KOPT-K1 (cell line): ENCODE results near the gene RFLNA.

Source experiments
- H3K27ac ChIP-seq: fragments of 200-600 bp; sonication (generic); 2 replicates; pipeline ENCODE4 v1.5.1; 2016; ENCODE audit warnings: antibody characterized with exemption, mild to moderate bottlenecking, low read depth, low read length; ENCODE audit not compliant: poor library complexity, severe bottlenecking
- H3K36me3 ChIP-seq: fragments of 200-600 bp; sonication (generic); 2 replicates; pipeline ENCODE4 v1.5.1; 2017; ENCODE audit warnings: antibody characterized with exemption, mild to moderate bottlenecking, low read length, moderate library complexity; ENCODE audit not compliant: insufficient read depth
- H3K9me3 ChIP-seq: fragments of 200-600 bp; sonication (generic); 2 replicates; pipeline ENCODE4 v1.5.1; 2017; ENCODE audit warnings: antibody characterized with exemption, low read length, mild to moderate bottlenecking; ENCODE audit not compliant: insufficient read depth, poor library complexity, severe bottlenecking

RFLNA gene

GRCh38 chr12:124305776-124306685 is 11.1 kb downstream of the RFLNA start:
- Histone ChIP-seq H3K36me3 (no peaks in the 10 kb centered on the region), H3K27ac (no peak overlapping the region), H3K9me3 (no peaks in the 10 kb centered on the region)

DNA sequence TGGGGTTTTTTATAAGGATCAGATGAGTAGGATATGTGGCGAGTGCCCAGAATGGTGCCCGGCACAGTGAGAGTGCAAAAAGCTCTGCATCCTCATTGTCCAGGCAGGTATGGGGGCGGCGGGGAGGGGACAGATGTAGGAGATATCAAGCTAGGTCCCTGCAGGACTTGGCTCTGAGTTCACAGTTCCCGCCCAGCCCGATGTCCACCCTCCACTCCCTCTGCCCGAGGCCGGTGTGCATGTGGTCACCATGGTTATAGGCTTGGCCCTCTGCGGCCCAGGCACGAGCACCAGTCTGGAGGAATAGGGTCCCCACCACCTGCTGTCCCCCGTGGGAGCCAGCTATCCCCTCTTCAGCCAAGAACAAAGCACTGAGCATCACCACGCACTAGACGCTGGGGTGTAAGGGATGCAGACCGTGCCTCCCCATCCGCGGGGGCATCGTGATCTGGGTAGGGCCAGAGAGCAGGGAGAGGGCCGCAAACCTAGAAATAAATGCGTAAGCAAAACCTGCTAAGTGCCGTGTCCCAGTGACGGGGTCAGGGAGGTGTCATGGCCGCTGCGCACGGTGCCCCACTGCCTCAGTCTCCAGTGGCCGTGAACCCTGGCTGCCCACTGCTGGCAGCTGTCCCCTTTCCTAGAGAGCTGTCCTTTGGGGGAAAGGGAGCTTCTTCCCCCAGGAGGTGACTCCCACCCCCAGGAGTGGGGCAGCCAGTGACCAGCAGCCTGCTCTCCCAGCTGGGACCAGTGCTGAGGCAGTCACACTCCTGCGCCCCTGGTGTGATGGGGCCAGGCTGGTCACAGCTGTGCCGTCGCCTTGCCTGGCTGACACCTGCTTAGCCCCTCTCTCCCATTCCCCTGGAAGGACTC is 12.0 kb downstream of the RFLNA start:
- Histone ChIP-seq H3K27ac (no peak overlapping the region), H3K36me3 (no peaks in the 10 kb centered on the region), H3K9me3 (no peaks in the 10 kb centered on the region)

- H3K36me3 ChIP-seq, result no peaks in the 10 kb centered on the region
- no peak overlapping the region for H3K27ac ChIP-seq
- no peaks in the 10 kb centered on the region for H3K9me3 ChIP-seq
Observed at GRCh38 chr12:124307556-124307825, 12.6 kb downstream of the RFLNA start.

DNA sequence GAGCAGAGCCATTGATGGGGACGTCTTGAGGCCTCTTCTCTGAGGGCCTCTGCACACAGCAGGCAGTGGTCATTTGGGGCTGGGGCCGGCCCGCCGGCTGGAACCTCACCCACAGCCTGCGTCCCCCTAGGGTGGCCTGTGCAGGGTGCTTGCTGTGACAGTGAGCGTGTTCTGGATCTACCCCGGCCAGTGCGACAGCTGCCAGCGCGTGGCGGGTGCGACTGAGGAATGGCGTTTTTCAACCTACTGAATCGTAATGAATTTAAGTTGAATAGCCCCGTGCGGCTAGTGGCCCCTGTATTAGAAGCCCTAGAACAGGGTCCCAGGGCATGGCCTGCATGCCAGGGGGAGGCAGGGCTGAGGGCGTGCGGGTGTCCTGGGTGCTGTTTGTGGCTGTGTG is 13.8 kb downstream of the RFLNA start:
- Histone ChIP-seq H3K27ac (no peak overlapping the region), H3K36me3 (no peaks in the 10 kb centered on the region), H3K9me3 (no peaks in the 10 kb centered on the region)

DNA sequence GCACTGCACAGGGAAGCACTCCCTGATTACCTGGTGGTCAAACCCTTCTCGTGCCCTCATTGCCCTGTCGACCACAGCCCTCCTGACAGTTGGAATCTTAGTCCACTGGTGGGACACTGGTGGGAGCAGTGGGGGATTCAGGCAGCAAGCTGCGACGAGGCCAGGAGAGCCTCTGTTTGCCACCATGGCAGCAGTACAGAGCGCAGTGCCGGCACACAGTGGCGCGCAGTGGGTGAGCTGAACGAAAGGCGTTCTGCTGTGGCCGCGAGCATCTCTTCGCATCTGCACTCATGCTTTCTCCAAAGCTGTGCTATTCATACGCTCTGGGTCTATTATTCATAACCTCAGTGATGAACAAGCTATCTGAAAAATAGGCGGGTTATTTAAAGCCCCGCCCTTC is 14.3 kb downstream of the RFLNA start:
- Histone ChIP-seq H3K9me3 (no peaks in the 10 kb centered on the region), H3K36me3 (no peaks in the 10 kb centered on the region), H3K27ac (no peak overlapping the region)

DNA sequence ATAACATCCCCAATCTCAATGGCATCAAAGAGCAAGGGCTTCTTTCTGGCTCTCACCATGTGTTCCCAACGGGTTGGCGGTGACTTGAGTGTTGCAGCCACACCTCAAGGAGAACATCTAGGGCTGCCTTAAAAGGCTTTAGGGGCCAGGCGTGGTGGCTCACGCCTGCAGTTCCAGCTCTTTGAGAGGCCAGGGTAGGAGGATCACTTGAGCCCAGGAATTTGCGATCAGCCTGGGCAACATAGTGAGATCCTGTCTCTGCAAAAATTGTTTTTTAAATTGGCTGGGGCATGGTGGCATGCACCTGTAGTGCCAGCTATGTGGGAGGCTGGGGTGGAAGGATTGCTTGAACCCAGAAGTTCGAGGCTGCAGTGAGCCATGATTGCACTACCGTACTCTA is 14.9 kb downstream of the RFLNA start:
- Histone ChIP-seq H3K36me3 (no peaks in the 10 kb centered on the region), H3K9me3 (no peaks in the 10 kb centered on the region), H3K27ac (no peak overlapping the region)

- Histone ChIP-seq H3K36me3 (no peaks in the 10 kb centered on the region), H3K27ac (no peak overlapping the region), H3K9me3 (no peaks in the 10 kb centered on the region)
Observed at GRCh38 chr12:124310178-124310577, 15.3 kb downstream of the RFLNA start.

DNA sequence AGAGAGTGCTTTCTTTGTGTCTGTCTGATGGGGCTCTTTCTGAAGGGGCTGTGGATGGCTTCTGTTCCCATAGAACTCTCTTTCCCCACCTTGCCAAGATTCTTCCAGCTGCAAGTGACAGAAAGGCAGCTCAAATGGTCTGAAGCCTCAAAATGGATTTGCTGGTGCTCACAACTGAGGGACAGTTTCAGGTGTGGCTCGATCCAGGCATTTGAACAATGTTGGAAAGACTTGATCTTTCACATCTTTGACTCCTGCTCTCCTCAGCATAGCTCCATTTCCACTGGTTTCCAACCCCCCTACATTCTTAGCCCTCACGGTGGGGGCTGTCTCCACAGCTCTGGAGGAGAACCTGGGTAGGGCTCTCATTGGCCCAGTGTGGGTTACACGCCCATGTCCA is 15.9 kb downstream of the RFLNA start:
- H3K9me3 ChIP-seq, result no peaks in the 10 kb centered on the region
- no peak overlapping the region for H3K27ac ChIP-seq
- no peaks in the 10 kb centered on the region for H3K36me3 ChIP-seq

DNA sequence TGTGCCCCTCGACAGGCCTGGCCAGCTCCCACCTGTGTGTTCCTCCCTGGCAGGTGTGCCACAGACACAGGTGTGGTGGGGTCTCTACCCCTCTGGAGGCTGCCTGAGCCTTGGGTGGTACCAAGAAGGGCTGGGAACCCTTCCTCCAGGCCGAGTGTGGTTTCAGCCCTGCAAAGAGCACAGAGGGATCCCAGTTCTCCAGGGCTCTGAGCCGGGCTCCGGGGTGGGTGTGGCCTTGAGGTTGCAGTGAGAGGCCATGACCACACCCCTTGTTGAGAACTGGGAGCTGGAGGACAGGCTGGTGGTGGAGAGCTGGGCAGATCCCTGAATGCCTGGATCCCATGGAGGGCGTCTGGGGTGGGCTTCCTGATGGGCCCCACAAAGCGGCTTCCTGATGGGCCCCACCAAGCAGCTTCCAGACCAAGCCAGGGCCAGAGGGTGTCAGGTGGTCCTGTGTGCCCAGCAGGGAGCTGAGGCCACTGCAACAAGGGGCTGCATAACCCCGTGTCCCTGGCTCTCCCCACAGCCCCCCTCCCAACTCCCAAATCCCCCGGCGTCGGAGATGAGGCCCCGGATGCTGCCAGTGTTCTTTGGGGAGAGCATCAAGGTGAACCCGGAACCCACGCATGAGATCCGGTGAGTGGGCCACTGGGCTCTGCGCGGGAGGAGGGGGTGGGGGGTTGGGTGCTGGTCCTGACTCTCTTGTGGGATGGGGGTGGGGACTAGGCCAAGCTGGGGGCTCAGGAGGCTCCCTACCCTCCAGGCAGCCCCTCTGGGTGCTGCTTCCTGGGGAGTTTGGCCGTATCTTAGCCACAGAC is 16.6 kb downstream of the RFLNA start:
- no peaks in the 10 kb centered on the region for H3K36me3 ChIP-seq
- no peaks in the 10 kb centered on the region for H3K9me3 ChIP-seq
- no peak overlapping the region for H3K27ac ChIP-seq

- Histone ChIP-seq H3K9me3 (no peaks in the 10 kb centered on the region), H3K27ac (no peak overlapping the region), H3K36me3 (no peaks in the 10 kb centered on the region)
Observed at GRCh38 chr12:124312601-124313000, 17.7 kb downstream of the RFLNA start.

- Histone ChIP-seq H3K36me3 (no peaks in the 10 kb centered on the region), H3K27ac (no peak overlapping the region), H3K9me3 (no peaks in the 10 kb centered on the region)
Observed at GRCh38 chr12:124314207-124314606, 19.3 kb downstream of the RFLNA start.

DNA sequence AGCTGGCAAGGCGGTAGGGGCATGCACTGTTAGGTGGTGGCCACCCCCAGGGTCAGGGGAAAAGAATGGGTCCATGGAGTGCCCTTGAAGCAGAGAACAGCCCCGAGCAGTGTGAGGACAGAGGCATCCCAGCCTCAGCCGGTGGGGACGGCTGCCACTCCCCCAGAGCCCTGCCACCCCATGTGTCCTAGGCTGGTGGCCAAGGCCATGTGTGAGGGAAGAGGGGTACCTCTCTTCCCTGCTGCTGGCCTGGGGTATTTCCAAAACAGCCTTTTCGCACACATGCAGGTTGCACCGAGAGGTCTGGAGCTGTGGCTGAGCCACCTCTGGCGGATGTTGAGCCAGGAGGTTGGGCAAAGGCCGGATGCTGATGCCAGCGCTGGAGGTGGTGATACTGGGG is 19.9 kb downstream of the RFLNA start:
- Histone ChIP-seq H3K27ac (no peak overlapping the region), H3K9me3 (no peaks in the 10 kb centered on the region), H3K36me3 (no peaks in the 10 kb centered on the region)

GRCh38 chr12:124315372-124316044 is 20.6 kb downstream of the RFLNA start:
- no peaks in the 10 kb centered on the region for H3K36me3 ChIP-seq
- H3K9me3 ChIP-seq, result no peaks in the 10 kb centered on the region
- H3K27ac ChIP-seq, result no peak overlapping the region

DNA sequence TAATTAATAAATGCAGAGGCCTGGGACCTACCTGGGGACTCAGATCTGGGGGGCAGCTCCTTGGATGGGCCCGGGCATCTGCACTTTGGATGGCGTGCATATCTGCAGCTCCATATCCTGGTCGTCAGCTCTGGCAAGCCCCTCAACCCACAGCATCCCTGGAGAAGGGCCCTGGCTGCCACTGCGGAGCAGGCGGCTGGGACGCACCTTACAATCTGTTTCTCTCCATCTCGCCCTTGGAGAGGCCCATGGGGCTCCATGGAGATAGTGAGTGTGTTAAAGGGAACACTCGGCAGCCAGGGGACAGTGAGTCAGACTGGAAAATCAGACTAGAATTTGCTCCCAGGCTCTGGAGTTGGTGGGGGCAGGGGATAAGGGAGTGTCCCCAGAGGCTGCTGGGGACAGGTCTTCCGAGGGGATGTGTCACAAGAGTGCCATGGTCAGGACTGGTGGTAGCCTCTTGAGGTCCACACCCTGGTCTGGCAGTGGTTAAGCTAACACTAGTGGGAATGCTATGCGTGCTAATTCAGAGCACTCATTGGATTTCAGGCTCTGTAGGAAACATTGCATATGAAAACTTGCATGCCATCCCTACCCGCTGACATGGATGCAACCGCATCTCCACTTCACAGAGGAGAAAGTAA is 21.5 kb downstream of the RFLNA start:
- H3K27ac ChIP-seq, result no peak overlapping the region
- no peaks in the 10 kb centered on the region for H3K9me3 ChIP-seq
- H3K36me3 ChIP-seq, result no peaks in the 10 kb centered on the region
